NCI-H2029 (cell line): ENCODE results near the gene KLC4.
"Not testable (repeated sequence)": the region's sequence is repeated elsewhere in the genome, so short reads cannot be mapped to it uniquely, and the experiment has no call there.

Experiments used
- DNase-seq: peaks from one replicate; lab custom pipeline; 2025; lab: John Stamatoyannopoulos, UW

The KLC4 gene

DNA sequence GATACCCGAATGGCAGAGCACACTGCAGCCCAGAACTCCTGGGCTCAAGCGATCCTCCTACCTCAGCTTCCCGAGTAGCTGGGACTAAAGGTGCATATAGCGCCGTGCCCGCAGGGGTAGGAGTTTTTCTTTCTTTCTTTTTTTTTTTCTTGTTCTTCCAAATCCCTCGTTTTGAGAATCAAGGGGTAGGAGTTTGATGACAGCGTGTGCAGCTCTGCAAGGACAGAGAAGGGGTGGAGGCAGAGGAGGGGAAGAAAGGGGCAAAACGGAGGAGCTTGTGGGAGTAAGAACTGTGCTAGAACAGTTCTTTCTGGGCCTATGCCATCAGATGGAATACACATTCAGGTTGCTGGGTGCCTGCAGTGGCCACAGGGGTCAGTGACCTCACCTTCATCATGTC is 22.7 kb upstream of the KLC4 start:
- DNase-seq, result no peak

DNA sequence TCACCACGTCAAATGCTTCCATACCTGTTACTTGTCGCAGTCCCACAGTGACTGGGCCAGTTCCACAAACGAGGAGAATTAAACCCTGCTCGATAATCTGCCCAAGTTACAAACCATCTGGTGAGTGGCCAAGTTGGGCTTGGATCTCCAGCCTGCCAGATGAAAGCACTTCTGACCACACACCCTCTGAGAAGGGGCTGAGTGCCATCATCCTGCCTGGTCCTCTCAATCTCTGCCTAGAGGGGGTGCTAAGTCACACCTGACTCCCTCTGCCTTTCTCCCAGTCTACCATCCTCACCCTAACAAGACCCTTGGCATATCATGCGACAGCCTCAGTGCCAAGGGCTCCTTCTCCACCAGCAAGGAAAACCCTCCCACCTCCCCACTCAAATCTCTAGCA is 22.2 kb upstream of the KLC4 start:
- DNase-seq, result no peak

DNA sequence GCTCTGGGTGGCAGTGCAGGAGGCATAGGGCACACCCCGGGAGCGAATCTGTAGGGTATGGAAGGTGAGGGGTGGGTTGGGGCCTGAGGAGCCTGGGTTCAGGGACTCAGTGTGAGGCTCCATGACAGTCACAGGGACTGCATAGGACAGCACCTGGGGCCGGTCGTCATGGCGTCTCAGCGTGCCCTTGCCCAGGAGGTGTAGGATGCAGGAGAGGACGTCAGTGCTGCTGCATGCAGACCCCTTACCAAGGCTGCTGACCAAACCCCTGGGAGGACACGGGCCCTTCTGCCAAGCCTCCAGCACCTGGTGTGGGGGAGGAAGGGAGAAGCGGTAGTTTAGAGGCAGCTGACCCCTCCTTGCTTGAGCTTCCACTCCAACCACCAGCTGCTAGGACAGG is 21.7 kb upstream of the KLC4 start:
- DNase-seq, result no peak

DNA sequence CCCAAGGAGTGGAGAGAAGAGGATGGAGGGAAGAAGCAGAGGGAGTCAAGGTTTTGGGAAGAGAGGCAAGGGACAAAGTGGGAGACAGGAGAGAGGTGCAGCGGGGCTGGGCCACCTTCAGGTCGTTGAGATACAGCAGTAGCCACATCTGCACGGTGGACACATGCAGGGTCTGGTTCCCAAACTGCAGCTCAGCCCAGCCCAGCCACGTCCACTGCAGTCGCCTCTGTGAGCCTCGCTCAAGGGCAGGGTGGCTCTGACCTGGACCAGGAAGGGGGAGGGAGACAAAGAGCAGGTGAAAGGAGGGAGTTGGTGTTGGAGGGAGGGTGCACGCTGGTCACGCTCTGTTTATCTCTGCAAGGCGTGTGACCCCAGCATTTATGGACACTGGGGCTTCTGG is 20.7 kb upstream of the KLC4 start:
- no peak for DNase-seq

DNA sequence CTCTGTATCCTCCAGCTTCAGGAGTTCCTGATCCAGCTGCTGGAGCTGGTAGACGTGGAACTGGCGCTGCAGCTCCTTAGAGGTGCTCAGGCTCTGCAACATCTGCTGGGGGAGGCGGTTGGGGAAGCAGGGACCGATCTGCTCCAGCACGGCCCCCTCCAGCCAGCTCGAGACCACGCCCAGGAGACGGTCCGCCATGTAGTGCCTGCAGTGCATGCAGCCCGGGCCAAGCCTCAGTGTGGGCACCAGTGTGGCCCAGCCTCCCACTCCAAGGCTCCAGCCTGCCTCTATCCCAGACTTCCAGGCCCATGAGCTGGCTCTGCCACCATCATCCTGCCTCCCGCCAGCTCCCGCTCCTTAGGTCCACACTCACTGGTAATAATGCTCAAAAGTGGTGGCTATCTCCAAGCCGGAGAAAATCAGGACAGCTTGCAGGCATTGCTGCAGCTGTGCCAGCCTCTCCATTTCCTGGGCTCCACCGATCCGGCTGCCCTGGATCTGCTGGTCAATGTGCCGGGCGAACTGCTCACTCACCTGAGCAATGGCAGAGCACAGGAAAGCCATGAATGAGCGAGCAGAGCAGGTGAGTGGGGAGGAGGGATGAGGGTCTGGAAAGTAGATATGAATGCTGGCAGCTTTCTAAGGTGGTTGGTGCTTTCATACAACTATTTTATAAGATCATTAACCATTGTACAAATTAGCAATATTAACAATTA is 18.7 kb upstream of the KLC4 start:
- no peak for DNase-seq

DNA sequence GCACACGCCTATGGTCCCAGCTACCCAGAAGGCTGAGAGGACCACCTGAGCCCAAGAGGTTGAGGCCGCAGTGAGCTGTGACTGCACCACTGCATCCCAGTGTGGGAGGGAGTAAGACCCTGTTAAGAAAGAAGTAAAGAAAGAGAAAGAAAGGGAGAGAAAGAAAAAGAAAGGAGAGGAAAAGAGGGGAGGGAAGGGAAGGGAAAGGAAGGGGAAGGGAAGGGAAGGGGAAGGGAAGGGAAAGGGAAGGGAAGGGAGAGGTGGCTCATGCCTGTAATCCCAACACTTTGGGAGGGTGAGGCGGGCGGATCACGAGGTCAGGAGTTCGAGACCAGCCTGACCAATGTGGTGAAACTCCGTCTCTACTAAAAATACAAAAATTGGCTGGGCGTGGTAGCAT is 18.0 kb upstream of the KLC4 start:
- DNase-seq, result not testable (repeated sequence)

DNA sequence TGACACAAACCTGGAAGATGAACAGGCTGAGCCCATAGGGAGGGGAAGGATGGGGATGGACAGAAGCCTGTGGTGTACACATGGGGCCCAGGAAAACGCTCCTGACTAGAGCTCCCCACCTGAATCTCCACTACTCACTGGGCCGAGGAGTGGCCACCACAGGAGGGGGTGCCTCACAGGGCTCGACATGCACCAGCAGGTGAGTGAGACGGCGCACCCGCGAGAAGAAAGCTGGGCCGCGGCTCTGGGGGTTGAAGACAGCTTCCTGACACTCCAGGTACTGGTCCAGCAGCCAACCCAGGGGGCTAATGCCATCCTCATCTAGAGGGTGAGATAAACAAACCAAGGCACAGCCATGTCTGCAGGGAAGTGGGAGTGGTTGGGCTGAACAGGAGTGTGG is 16.1 kb upstream of the KLC4 start:
- no peak for DNase-seq

DNA sequence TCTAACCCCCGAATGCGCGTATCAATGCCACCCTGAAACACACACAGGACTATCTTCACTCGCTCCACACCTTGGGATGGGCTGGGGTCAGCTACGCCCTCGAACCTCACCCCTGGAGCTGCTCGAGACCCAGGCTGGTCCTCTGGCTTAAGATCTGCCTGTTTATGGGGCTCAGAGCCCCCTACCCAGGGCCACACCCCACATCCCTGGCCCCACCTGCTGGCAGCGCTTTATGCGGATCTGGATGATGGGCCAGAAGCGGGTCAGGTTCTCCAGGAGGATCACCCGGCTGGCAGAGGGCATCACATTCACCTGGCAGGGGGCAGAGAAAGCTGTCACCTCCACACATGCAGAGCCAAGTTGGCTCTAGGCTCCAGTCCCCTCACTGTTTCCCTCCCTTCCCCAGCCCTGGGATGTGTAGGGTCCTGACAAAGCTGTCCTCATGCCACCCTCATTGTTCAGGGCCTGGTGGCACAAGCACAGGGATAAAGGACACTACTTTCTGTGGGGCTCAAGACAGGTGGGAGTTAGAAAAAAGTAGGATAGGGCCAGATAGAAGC is 14.0 kb upstream of the KLC4 start:
- DNase-seq, result no peak

DNA sequence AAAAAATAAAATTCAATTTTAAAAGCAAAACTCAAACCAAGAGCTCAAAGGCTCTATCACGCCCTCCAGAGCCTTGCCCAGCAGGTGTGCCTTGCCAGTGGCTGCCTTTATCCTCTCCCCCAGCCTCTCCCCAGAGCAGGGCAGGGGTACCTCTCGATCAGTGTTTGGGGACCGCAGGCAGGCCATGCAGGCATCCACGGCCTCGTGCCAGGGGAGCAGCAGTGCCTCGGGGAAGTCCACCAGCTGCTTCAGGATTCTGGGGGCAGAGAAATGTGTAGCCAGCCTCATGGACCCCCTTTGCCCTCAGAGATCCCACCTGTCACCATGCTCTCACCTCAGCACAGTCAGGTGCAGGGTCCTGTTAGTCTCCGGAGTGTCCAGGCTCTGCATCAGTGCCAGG is 11.4 kb upstream of the KLC4 start:
- no peak for DNase-seq

DNA sequence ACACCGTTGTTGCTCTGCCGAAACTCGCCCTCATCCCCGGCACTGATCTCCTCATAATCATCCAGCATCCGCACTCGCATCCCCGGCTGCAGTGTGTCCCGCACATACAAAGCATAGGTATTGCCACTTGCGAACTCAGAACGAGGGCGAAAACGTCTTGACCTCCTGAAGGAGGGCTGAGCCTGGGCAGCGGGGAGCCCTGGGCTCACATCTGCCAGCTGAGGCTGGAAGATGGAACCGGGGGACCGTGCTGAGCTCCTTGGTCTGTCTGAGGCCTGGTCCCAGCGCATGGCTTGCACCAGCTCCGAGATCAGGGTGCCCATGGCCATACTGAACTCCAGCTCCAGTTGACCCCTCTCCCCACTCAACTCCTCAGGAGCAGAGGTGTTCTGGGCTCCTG is 8.4 kb upstream of the KLC4 start:
- no peak for DNase-seq

DNA sequence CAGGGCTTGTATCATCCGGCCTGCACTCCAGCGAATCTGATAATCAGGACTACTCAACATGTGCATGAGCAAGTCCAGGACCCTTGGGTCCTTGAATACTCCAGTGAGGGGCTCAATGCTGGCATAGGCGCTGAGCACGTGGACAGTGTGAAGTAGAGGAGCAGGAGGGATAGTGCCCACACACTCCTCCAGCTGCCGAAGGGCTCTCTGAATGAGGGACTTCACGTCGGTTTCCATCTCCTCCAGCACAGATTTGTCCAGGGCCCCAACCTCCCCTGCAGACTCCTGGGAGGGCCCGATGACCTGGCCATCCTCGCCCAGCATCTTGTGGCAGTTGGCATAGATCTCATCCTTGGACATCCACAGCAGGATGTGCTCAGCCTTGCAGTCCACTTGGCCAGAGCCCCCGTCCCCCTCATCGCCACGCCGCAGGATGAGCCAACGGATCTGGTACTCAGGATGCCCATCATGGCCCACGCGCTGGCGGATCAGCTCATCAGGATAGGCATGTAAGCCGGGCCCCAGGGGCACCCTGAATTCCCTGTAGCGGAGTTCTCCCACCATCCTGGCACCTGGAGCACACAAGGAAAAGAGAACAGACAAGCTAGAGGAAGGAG is 7.1 kb upstream of the KLC4 start:
- DNase-seq, result no peak

DNA sequence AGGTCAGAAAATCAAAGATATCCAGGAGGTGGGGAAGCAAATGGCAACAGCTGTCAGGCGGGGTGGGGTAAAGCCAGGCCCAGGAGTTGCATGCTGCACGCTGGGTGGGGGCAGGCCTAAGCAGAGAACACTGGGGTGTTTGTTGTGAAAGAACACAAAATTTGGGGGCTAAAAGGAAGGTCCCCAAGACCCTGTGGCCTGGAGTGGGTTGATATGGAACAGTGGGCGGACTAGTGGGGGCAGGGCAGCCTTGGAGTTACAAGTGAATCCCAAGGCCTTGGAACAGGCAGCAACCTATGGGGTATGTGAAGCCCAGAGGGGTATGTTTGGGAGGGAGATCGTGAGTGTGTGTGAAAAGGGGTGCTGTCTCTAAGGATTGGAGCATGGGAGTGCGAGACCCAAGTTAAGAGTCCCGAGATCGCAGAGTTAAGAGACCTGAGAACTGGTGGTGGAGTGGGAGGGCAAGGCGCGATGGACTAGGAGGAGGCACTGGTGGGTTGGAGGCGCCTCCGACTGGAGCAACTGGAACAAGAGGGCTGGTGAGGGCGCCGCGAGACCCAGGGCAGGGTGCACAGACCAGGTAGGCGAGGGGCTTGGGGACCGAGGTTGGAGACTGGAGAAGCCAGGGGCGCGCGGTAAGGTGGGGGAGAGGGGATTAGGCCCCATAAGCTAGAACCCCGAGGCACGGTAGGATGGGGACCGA is 6.4 kb upstream of the KLC4 start:
- no peak for DNase-seq

DNA sequence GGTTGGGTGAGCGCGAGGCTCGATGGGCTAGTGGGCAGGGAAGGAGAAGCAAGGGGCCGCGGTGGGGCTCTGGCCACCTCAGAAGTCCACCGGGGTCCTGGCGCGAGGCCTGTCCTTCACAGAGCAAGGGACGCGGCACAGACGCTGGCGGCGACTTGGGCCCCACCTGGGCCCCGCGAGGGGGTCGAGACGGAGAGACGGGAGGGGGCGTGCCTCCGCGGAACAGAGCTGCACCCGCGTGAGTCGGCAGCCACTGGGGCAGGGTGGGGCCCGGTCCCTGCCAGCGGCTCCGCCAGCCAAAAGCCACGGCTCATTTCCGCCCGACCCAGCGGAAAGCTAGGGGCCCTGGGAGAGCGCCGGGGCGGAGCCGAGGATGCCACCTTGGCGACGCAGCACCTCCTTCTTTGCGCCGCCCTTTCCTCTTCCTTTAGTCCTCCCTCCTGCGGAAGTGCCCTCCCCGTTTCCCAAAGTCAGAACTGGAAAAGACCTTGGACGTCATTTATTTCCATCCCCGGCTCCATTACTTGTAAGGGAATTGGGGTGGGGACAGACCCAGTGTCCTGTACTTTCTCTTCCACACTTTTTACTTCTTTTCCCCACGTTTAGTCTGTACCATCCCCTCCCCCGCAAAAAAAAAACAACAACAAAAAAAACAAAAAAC is 5.8 kb upstream of the KLC4 start, which contains the start of gene CUL7:
Gene CUL7 (minus strand): TSS at position 307 of the 661 bp plus-strand sequence. CDS start 1,063 bp downstream, outside the sequence.
- DNase-seq, result peak; percentile 96

DNA sequence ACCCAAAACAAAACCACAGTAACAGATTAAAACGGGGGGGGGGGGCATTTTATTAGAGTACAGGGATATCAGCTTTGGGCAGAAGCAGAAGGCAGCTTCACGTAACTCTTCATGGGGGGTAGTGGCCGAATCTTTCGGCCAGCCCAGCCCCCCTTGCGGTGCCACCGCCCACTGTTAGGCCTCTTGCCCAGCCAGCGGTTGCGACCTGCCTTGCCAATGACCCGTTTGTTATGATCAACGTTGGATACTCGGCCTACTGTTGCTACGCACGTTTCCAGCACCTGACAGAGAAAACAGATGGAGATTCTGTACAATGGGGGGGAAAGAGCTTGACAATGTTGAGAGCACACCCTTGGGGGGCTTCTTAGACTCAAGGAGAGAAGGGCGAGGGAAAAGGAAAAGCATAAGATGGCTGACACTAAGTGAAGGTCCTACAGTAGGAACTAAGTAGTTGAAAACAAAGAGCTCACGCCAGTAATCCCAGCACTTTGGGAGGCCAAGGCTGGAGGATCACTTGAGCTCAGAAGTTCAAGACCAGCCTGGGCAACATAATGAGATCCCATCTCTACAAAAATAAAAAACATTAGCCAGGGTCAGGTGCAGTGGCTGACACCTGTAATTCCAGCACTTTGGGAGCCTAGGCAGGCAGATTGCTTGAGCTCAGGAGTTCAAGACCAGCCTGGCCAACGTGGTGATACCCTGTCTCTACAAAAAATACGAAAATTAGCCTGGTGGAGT is 5.1 kb upstream of the KLC4 start:
- DNase-seq, result peak; percentile 21

DNA sequence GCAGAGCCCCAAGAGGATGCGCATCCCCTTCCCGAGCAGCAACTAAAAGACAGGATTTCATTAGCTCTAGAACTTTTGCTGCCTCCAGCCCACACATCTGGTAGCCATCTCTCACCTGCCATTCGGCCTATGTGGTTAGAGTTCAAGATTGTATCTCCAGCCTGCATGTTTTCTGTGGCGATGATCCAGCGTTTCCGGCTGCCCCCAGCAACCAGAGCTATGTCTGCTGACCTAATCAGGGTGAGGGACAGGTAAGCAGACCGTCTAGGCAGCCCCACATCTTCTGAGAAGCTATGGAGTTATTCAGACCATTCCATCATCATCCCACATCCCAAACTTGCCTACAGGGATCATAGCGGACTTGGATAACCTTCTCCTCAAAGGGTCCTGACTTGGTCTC is 3.5 kb upstream of the KLC4 start:
- no peak for DNase-seq

DNA sequence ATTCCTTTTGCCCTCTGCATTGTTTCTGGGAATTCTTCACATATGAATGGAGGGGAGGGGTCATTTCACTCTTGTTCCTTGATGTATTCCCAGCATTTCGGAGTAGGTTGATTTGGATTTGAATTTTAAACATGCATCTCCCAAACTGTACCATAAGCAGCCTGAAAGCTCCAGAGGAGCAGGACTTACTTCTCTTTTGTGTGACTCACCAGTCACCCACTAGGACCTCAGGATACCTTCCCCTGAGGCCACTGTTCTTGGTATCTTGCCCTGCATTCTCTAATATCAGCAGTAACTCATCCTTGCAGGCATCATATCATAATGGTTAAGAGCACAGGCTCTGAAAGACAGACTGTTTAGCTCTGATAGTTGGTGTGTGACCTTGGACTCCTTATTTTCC is 900 bp upstream of the KLC4 start:
- DNase-seq, result no peak

DNA sequence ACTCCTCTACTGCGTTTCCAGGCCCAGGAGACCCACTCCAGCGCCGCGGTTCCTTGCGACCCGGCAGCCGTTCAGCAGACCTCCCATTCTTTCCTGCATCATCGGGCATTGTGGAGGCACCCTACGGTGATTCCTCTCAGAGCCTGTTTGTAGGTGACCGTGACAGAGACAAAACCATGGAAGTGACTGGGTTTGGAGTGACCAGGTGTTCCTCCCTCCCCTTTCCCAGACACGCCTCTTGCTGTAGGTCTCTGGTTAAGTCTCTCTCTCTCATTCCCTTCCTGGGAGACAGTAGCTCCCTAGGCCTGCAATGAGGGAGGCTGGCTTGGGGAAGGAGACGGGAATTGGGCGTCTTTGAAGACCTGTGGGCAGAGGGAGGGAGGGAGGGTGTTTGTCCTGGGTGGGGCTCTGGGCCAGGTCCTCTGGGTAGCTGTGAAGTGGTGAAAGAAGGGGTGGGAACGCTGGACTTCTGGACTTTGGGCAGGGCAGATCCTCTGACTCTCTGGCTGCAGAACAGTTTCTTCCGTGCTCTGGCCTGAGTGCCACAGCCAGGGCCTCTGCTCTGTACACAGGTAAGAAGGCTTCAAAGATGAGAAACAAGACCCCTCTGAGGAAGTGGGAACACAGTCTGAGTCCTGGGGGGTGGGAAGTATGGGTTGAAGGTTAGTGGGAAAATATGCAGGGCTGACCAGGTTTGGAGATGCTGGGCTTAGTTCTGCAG is 763 bp downstream of the KLC4 start:
- peak; percentile 33 for DNase-seq

DNA sequence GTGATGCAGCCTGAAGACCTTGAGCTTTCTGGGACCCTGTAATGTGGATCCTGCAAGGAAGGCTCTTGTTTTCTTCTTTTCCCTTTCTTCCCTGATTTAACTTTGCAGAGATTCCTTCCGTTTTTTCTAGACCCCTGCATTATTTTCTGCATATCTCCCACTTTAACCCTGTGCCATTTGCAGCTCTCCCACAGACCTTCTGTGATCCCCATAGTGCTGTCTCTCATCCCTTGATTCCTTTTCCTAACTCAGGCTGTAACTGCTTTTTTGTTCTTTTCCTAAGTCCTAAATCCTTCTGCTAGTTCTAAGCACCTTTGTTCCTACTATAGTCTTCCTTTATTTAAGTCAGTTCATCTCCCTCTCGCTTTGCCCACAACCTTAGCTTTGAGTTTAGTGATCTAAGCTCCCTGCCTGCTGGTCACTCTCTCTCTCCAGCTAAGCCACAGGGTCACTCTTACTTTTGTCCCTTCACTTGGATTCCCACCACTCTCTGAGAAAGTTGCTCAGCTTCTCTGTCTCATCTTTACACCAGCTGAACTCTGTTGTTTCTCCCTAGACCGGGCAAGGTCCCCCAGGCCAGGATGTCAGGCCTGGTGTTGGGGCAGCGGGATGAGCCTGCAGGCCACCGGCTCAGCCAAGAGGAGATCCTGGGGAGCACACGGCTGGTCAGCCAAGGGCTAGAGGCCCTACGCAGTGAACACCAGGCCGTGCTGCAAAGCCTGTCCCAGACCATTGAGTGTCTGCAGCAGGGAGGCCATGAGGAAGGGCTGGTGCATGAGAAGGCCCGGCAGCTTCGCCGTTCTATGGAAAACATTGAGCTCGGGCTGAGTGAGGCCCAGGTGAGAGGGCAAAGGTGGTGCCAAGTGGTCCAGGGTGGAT is 1.6 kb downstream of the KLC4 start:
- no peak for DNase-seq

DNA sequence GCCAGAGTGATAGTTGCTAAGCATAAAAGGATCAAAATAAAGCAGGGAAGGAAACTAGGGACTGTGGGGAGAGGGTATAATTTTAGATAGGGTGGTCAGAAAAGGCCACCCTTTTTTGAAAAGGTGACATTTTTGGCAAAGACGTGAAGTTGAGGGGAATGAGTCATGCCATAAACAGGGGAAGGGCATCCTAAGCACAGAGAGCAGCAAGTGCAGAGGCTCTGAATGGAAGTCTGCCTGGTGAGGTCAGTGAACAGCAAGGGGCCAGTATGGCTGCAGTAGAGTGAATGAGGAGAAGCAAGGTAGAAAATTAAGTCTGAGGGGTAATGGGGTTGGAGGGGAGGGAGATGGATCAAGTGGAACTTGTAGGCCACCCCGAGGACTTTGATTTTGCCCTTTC is 2.4 kb downstream of the KLC4 start:
- no peak for DNase-seq

DNA sequence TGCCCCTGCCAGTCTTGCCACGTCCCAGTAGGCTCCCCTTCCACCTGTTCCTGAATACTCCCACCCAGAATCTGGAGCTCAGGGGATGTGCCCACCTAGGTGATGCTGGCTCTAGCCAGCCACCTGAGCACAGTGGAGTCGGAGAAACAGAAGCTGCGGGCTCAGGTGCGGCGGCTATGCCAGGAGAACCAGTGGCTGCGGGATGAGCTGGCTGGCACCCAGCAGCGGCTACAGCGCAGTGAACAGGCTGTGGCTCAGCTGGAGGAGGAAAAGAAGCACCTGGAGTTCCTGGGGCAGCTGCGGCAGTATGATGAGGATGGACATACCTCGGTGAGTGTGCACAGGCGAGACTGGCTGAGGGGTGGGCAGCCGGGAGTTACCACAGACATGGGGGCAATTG is 3.4 kb downstream of the KLC4 start:
- DNase-seq, result no peak
